ENCODE data around the gene PPP1R12A.

DNA sequence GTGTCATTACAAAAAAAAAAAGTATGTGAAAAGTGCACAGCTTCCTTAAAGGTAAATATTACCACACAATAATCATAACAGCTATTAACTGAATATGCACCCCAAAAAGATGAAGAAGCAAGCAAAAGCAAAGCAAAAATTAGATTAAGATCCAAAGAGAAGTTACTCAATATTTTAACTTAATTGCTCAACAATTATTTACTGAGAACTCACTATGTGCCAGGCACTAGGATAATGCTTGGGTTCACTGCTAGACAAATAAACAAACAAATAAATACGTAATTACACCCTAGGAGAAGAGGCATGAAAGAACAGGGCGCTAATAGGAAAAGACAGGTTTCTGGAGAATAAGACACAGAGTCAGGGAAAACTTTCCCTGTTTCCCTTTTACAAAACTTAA, 33.4 kb downstream of the PPP1R12A start:
- TF ChIP-seq POLR2A (IDR thresholded peaks at IDR 0.05): no peak
- TF ChIP-seq POLR2AphosphoS5 (IDR thresholded peaks at IDR 0.05): no peak
- TF ChIP-seq, protein P1, sequence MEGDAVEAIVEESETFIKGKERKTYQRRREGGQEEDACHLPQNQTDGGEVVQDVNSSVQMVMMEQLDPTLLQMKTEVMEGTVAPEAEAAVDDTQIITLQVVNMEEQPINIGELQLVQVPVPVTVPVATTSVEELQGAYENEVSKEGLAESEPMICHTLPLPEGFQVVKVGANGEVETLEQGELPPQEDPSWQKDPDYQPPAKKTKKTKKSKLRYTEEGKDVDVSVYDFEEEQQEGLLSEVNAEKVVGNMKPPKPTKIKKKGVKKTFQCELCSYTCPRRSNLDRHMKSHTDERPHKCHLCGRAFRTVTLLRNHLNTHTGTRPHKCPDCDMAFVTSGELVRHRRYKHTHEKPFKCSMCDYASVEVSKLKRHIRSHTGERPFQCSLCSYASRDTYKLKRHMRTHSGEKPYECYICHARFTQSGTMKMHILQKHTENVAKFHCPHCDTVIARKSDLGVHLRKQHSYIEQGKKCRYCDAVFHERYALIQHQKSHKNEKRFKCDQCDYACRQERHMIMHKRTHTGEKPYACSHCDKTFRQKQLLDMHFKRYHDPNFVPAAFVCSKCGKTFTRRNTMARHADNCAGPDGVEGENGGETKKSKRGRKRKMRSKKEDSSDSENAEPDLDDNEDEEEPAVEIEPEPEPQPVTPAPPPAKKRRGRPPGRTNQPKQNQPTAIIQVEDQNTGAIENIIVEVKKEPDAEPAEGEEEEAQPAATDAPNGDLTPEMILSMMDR (IDR thresholded peaks at IDR 0.05): no peak

Data from prostate gland (tissue), 2 donors.